WTC11 (cell line): ENCODE results near the gene RGSL1. TPM values are rescaled to one million over a fixed set of nuclear protein-coding genes. Genes with fewer than 3 reads are reported as not detected.

ENCODE experiments used
- ATAC-seq: fragments of 200-7000 bp; cut with Tn5 transposase; 2 replicates; pipeline ENCODE4 v1.10.0; 2021; ENCODE audit warnings: mild to moderate bottlenecking, moderate library complexity
- CTCF ChIA-PET: fragments of 300-600 bp; sonication (Branson Sonifier 250); formaldehyde crosslinking; loops from one replicate; lab custom pipeline; 2021; ENCODE audit warnings: antibody characterized with exemption; lab: Charles Lee
- POLR2A ChIA-PET: fragments of 350-600 bp; sonication (Branson Sonifier 250); formaldehyde crosslinking; loops from one replicate; lab custom pipeline; 2021; ENCODE audit warnings: antibody characterized with exemption; lab: Charles Lee
- DNase-seq: peaks from one replicate; pipeline ENCODE4 v3.0.0; 2021; ENCODE audit warnings: low spot score
- H3K27ac Mint-ChIP-seq: 2 replicates; pipeline ENCODE4 v1.8.0; 2021; ENCODE audit warnings: mixed read lengths
- H3K27me3 Mint-ChIP-seq: 2 replicates; pipeline ENCODE4 v1.8.0; 2021; ENCODE audit warnings: low read depth, mild to moderate bottlenecking, moderate library complexity, mixed read lengths
- H3K36me3 Mint-ChIP-seq: 2 replicates; pipeline ENCODE4 v1.8.0; 2021; ENCODE audit warnings: mixed read lengths
- H3K4me1 Mint-ChIP-seq: 2 replicates; pipeline ENCODE4 v1.8.0; 2022; ENCODE audit warnings: mixed read lengths
- H3K4me3 Mint-ChIP-seq: 2 replicates; pipeline ENCODE4 v1.8.0; 2021; ENCODE audit warnings: mild to moderate bottlenecking, moderate library complexity, mixed read lengths
- H3K9me3 Mint-ChIP-seq: 2 replicates; pipeline ENCODE4 v1.8.0; 2021; ENCODE audit warnings: mixed read lengths
- AFF4 ChIP-seq: sonication (generic); formaldehyde crosslinking; IDR thresholded peaks from 2 replicates; pipeline ENCODE4 v1.8.1; 2023; ENCODE audit warnings: mild to moderate bottlenecking, missing genetic modification reagents, borderline replicate concordance
- ETV6 ChIP-seq: sonication (generic); formaldehyde crosslinking; IDR thresholded peaks from 2 replicates; pipeline ENCODE4 v1.8.1; 2022; ENCODE audit warnings: mild to moderate bottlenecking, missing genetic modification reagents
- FOXJ3 ChIP-seq: sonication (generic); formaldehyde crosslinking; IDR thresholded peaks from 2 replicates; pipeline ENCODE4 v1.9.0; 2021; ENCODE audit warnings: missing genetic modification reagents, mild to moderate bottlenecking, borderline replicate concordance
- OVOL2 ChIP-seq: fragments of 250-450 bp; sonication (Bioruptor Pico); IDR thresholded peaks from 2 replicates; pipeline ENCODE4 v1.9.0; 2021; ENCODE audit warnings: mild to moderate bottlenecking, borderline replicate concordance
- TEAD1 ChIP-seq: sonication (generic); formaldehyde crosslinking; IDR thresholded peaks from 2 replicates; pipeline ENCODE4 v1.8.0; 2022; ENCODE audit warnings: mild to moderate bottlenecking, missing genetic modification reagents
- ZNF138 ChIP-seq: sonication (generic); formaldehyde crosslinking; conservative IDR thresholded peaks from 2 replicates; pipeline ENCODE4 v1.8.1; 2022; ENCODE audit warnings: mild to moderate bottlenecking, moderate library complexity, missing genetic modification reagents
- ZNF219 ChIP-seq: sonication (generic); formaldehyde crosslinking; IDR thresholded peaks from 2 replicates; pipeline ENCODE4 v1.8.0; 2023; ENCODE audit warnings: missing genetic modification reagents, mild to moderate bottlenecking, borderline replicate concordance
- total RNA-seq: library from RNA; stranded (reverse); gene quantifications from 3 replicates; pipeline ENCODE4 v1.2.3, GENCODE V29; 2021
- TF ChIP-seq, protein P1 (sequence below): sonication (generic); formaldehyde crosslinking; IDR thresholded peaks from 2 replicates; pipeline ENCODE4 v1.8.1; 2022; ENCODE audit warnings: missing genetic modification reagents, borderline replicate concordance
- TF ChIP-seq, protein P2 (sequence below): sonication (generic); formaldehyde crosslinking; IDR thresholded peaks from 2 replicates; pipeline ENCODE4 v1.8.0; 2022; ENCODE audit warnings: mild to moderate bottlenecking, missing genetic modification reagents
- TF ChIP-seq, protein P3 (sequence below): sonication (generic); formaldehyde crosslinking; IDR thresholded peaks from 2 replicates; pipeline ENCODE4 v1.8.0; 2023; ENCODE audit warnings: mild to moderate bottlenecking, missing genetic modification reagents
- TF ChIP-seq, protein P4 (sequence below): sonication (generic); formaldehyde crosslinking; IDR thresholded peaks from 2 replicates; pipeline ENCODE4 v1.8.0; 2022; ENCODE audit warnings: mild to moderate bottlenecking, missing genetic modification reagents

Gene RGSL1
- total RNA-seq, 1 experiment from 2014 or later = not detected

DNA sequence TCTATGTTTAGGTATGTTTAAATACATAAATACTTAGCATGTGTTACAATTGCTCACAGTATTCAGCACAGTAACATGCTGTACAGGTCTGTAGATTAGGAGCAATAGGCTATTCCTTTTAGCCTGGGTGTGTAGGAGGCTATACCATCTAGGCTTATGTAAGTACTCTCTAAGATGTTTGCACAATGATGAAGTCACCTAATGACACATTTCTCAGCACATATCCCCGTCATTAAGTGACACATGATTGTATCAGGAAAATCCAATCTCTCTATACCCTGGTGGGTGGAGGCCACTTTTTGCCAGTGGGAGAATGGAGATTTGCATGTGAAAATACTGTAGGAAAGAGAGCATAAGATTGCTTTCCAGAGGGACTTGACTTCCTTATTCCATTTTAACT, 43.9 kb upstream of the RGSL1 start (continued):
- TF ChIP-seq, protein P1, sequence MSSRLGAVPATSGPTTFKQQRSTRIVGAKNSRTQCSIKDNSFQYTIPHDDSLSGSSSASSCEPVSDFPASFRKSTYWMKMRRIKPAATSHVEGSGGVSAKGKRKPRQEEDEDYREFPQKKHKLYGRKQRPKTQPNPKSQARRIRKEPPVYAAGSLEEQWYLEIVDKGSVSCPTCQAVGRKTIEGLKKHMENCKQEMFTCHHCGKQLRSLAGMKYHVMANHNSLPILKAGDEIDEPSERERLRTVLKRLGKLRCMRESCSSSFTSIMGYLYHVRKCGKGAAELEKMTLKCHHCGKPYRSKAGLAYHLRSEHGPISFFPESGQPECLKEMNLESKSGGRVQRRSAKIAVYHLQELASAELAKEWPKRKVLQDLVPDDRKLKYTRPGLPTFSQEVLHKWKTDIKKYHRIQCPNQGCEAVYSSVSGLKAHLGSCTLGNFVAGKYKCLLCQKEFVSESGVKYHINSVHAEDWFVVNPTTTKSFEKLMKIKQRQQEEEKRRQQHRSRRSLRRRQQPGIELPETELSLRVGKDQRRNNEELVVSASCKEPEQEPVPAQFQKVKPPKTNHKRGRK = no peak
- TF ChIP-seq, protein P2, sequence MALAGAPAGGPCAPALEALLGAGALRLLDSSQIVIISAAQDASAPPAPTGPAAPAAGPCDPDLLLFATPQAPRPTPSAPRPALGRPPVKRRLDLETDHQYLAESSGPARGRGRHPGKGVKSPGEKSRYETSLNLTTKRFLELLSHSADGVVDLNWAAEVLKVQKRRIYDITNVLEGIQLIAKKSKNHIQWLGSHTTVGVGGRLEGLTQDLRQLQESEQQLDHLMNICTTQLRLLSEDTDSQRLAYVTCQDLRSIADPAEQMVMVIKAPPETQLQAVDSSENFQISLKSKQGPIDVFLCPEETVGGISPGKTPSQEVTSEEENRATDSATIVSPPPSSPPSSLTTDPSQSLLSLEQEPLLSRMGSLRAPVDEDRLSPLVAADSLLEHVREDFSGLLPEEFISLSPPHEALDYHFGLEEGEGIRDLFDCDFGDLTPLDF (CRISPR knock-in tag) = no peak
- TF ChIP-seq ZNF138 (CRISPR knock-in tag) (no peak), ETV6 (no peak), TEAD1 (CRISPR knock-in tag) (no peak), AFF4 (CRISPR knock-in tag) (no peak), FOXJ3 (CRISPR knock-in tag) (no peak)

- CTCF ChIA-PET = interaction anchor here (0.6 to 2.0 kb wide), 3 partner anchors 8 to 377 kb away, joined by 3 to 5 read pairs (median 4); no protein-coding TSS in a partner anchor
- peaks cover 6% of the 10 kb centered on the region for H3K36me3 Mint-ChIP-seq
- TF ChIP-seq, protein P1 = no peak
- H3K27me3 Mint-ChIP-seq = no peaks in the 10 kb centered on the region
- peaks cover 14% of the 10 kb centered on the region for H3K9me3 Mint-ChIP-seq
- H3K4me3 Mint-ChIP-seq = no peak overlapping the region
- peaks cover 6% of the 10 kb centered on the region; the same call in 1 of the 2 replicates for H3K4me1 Mint-ChIP-seq
- DNase-seq (no peak), ATAC-seq (no peak)
- H3K27ac Mint-ChIP-seq = no peak overlapping the region
- POLR2A ChIA-PET = no interaction called here
These were observed 42.2 kb upstream of the RGSL1 start for GRCh38 chr1:182407724-182408123.

DNA sequence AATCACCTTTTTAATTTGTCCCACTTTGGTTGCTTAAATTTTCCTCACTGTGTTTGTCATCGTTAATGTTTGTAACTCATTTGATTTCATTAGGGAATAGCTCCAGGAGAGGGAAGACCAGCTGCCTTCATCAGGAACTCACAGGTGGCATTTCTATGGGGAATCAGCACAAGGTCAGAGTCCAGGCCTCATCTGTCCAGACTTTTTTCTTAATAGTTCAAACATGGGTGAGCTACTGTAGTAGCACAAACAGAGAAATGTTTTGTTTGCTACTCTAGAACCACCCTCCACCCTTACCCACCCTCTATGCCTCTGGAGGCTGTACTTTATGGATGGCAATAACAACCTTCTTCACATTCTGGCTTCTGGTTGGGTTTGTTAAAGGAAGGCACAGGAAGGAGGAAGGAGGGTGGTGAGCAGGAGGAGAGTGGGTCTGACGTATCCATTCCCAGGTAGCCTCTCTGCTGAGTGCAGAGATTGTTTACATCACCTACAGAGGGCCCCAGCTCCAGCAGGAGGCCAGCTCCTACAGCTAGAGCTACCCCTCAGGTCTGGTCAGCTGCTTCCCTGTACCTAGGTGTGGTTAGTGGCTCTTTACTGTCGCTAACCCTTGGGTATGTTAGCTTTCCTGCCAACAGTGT, 41.4 kb upstream of the RGSL1 start:
- CTCF ChIA-PET = interaction anchor here (1.0 to 2.0 kb wide), 3 partner anchors 9 to 328 kb away, joined by 4 to 5 read pairs (median 4); no protein-coding TSS in a partner anchor
- no peak for TF ChIP-seq ZNF219 (CRISPR knock-in tag)
- TF ChIP-seq OVOL2 (CRISPR knock-in tag) = no peak
- TF ChIP-seq, protein P3, sequence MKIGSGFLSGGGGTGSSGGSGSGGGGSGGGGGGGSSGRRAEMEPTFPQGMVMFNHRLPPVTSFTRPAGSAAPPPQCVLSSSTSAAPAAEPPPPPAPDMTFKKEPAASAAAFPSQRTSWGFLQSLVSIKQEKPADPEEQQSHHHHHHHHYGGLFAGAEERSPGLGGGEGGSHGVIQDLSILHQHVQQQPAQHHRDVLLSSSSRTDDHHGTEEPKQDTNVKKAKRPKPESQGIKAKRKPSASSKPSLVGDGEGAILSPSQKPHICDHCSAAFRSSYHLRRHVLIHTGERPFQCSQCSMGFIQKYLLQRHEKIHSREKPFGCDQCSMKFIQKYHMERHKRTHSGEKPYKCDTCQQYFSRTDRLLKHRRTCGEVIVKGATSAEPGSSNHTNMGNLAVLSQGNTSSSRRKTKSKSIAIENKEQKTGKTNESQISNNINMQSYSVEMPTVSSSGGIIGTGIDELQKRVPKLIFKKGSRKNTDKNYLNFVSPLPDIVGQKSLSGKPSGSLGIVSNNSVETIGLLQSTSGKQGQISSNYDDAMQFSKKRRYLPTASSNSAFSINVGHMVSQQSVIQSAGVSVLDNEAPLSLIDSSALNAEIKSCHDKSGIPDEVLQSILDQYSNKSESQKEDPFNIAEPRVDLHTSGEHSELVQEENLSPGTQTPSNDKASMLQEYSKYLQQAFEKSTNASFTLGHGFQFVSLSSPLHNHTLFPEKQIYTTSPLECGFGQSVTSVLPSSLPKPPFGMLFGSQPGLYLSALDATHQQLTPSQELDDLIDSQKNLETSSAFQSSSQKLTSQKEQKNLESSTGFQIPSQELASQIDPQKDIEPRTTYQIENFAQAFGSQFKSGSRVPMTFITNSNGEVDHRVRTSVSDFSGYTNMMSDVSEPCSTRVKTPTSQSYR (CRISPR knock-in tag) = no peak
- TF ChIP-seq, protein P4, sequence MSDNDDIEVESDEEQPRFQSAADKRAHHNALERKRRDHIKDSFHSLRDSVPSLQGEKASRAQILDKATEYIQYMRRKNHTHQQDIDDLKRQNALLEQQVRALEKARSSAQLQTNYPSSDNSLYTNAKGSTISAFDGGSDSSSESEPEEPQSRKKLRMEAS (CRISPR knock-in tag) = no peak
- Mint-ChIP-seq H3K4me3 (no peak overlapping the region), H3K27me3 (no peaks in the 10 kb centered on the region), H3K27ac (no peak overlapping the region), H3K4me1 (peaks cover 6% of the 10 kb centered on the region; the same call in 1 of the 2 replicates), H3K36me3 (peaks cover 6% of the 10 kb centered on the region), H3K9me3 (peaks cover 14% of the 10 kb centered on the region)
- ATAC-seq = peak; percentile 86
- POLR2A ChIA-PET = no interaction called here
- no peak for DNase-seq
